GF-D8 (cell line): Measurements from ENCODE around the gene GAL3ST2.
"Not testable (repeated sequence)": the region's sequence is repeated elsewhere in the genome, so short reads cannot be mapped to it uniquely, and the experiment has no call there.

ENCODE experiments used
- DNase-seq: peaks from one replicate; lab custom pipeline; 2025; lab: John Stamatoyannopoulos, UW

GAL3ST2 gene

DNA sequence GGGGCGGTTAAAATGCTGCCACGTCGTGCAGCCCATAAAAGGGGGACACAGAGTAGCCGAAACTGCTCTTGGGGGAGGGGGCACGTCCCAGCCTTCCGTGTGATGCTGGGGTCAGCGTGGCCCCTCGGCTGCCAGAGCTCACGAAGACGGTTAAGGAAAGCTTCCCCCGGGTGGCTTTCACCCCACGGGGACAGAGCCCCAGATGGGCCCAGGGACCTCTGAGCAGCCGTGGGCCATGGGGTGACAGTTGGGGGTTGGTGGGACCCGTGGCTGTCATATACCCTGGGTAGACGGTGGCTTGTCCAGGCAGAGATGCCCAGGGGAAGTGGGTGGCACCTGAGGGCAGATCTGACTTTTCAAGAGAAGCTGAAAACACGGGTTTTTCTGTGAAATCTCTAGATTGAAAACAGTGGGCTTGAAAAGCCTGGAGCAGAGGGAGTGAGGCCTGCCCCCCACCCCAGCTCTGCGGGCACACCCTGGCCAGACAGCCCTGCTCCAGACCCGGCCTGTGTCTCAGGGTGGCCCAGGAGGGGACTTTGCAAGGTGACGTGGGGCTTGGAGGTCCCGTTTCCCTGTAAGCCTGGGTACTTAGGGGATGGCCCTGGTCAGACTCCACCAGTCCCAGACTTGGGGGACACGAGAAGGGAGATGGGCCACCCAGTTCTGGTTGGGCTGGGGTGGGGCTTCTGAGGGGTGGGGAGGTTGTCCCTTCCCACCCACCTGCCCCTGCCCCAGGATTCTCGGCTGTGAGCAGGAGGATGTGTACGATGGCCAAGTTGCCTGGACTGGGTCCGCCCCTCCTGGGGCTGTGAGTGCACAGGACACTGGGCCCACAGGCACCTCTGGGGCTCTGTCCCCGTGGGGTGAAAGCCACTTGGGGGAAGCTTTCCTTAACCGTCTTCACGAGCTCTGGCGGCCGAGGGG is 33.0 kb downstream of the GAL3ST2 start:
- no peak for DNase-seq

DNA sequence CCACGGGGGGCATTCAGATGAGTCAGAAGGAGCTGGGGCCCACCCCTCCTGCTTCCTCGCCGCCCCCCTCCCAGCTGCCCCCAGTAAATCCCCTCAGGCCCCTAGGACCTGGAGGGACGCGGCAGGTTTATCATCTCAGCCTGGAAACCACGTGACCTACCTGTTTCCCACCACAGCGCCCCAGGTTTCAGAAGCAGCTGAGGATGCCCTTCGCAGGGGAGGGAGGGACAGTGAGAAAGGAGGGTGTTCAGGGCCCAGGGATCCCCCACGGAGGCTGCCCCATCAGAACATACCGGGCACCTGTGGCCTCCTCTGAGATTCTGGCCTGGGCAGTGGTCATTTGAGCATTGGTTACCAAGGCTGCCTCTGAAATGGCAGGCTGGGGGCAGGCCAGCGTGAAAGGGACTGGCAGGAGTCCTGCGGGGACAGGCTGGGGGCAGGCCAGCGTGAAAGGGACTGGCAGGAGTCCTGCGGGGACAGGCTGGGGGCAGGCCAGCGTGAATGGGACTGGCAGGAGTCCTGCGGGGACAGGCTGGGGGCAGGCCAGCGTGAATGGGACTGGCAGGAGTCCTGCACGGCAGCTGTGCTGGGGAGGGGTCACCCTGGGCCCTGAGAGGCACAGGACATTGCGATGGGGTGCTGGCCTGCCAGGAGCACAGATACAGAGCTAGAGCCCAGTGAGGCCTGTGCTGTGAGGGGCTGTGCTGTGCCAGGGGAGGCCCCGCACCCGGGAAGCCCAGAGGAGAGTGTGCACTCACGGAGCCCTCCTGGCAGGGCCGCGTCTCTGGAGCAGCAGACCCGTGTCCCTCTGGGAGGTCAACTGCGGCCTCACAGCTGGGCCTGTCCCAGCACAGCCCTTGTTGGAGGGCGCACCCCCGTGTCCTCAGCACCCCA is 33.9 kb downstream of the GAL3ST2 start:
- DNase-seq = no peak

GRCh38 chr2:241811201-241811951 is 34.8 kb downstream of the GAL3ST2 start:
- DNase-seq = no peak

DNA sequence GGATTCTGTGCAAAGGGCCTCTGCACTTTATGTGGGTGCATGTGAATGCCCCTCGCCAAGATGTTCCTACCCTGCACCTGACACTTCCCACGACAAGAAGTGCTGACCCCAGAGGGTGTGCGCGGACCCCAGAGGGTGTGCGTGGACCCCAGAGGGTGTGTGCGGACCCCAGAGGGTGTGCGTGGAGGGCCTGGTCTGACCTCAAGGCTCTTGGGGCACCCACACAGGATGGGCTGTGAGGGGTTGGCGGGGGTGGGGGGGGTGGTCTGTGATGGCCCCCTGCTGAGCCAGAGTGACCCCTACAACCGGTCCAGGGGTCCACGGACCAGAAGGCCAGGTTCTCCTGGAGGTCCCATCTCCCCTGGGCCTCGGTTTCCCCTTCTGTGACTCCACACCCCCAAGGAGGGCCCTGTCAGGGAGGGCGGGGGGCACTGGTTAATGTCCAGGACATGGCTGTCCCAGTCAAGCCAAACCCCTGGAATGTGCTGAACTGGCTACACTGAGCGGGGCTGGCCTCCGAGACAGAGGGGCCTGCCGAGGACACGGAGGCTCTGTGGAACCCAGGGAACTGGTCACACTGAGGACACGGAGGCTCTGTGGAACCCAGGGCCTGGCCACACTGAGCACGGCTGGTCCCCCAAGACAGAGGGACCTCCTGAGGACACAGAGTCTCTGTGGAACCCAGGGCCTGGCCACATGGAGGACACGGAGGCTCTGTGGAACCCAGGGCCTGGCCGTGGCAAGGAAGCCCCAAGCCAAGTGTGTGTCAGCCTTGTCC is 35.5 kb downstream of the GAL3ST2 start:
- DNase-seq = no peak

- DNase-seq = no peak
Measured at GRCh38 chr2:241812730-241813643, 36.4 kb downstream of the GAL3ST2 start.

DNA sequence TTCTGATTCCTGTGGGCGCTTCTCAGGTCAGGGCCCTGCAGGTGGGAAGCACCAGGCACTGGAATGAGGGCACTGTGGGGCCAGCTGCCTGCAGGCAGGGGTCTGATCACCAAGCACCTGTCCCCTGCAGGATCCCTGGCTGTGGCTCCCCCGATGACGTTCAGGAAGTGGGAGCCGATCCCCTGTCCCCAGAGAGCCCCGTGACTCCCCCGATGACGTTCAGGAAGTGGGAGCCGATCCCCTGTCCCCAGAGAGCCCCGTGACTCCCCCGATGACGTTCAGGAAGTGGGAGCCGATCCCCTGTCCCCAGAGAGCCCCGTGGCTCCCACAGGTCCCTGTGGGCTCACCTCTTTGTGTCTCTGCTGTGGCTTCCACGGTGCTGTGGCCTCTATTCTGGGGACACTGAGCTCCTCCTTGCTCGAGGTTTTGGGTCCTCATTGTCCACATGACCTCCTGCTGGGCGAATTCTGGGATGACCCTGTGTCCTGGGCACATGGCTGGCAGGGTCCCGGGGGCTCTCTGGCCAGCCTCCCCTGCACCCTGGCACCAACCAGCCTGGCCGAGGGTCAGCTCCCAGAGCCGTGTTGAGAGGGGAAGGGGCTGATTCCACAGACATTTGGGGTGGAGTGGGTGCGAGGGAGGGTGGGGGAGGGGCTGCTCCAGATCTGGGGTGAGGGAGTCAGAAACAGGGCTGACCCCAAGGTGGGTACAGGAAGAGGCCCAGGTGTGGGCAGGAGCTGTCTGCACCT is 37.2 kb downstream of the GAL3ST2 start:
- DNase-seq = no peak

- DNase-seq = no peak
Measured at GRCh38 chr2:241814393-241814642, 37.7 kb downstream of the GAL3ST2 start.

DNA sequence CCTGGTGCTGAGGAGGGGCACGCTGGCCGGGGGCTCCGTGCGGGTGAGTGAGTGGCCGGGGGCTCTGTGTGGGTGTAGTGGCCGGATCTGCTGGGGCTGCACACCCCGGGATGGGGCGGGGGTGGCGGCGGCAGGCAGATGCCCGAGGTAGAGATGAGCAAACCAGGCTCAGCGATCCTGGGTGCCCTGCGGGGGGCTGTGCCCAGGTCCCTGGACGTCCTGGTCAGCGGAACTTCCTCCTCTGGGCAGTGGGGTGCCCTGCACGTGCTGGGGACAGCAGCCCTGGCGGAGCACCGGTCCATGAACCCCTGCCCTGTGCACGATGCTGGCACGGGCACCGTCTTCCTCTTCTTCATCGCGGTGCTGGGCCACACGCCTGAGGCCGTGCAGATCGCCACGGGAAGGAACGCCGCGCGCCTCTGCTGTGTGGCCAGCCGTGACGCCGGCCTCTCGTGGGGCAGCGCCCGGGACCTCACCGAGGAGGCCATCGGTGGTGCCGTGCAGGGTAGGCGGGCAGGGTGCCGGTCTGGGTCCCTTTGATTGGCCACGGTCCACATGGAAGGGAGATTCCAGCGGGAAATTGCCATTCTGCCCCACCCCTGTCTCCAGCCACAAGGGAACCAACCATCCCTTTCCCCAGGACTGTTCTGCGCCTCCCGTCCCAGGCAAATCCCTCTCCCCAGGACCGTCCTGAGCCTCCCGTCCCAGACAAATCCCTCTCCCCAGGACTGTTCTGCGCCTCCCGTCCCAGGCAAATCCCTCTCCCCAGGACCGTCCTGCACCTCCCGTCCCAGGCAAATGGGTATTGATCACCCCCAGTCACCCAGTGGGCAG is 38.2 kb downstream of the GAL3ST2 start:
- no peak for DNase-seq

DNA sequence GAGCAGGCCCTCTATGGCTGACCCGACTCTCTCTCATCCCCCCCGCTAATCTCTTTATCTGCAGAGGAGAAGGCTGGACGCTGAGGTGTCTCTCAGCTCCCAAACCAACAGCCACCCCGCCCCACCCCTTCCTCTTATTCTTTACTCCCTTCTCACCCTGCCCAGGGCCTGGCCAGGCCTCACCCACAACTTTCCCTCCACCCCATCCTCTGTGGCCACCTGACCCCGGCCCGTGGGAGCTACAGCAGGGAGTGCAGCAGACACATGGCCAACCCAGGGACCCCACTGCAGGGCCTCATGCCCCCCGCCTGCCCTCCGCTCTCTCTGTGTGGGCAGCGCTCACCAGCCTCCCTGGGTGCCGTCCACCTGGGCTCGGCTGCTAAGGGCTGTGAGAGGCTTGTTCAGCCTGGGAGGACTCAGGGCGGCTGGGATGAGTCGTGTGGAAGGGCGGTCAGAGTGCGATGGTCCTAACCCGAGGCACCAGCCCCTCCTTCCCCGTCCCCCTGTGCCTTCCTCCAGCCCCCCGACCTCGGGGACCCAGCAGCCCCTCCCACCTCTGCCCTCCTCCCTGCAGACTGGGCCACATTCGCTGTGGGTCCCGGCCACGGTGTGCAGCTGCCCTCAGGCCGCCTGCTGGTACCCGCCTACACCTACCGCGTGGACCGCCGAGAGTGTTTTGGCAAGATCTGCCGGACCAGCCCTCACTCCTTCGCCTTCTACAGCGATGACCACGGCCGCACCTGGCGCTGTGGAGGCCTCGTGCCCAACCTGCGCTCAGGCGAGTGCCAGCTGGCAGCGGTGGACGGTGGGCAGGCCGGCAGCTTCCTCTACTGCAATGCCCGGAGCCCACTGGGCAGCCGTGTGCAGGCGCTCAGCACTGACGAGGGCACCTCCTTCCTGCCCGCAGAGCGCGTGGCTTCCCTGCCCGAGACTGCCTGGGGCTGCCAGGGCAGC is 39.1 kb downstream of the GAL3ST2 start:
- no peak for DNase-seq

DNA sequence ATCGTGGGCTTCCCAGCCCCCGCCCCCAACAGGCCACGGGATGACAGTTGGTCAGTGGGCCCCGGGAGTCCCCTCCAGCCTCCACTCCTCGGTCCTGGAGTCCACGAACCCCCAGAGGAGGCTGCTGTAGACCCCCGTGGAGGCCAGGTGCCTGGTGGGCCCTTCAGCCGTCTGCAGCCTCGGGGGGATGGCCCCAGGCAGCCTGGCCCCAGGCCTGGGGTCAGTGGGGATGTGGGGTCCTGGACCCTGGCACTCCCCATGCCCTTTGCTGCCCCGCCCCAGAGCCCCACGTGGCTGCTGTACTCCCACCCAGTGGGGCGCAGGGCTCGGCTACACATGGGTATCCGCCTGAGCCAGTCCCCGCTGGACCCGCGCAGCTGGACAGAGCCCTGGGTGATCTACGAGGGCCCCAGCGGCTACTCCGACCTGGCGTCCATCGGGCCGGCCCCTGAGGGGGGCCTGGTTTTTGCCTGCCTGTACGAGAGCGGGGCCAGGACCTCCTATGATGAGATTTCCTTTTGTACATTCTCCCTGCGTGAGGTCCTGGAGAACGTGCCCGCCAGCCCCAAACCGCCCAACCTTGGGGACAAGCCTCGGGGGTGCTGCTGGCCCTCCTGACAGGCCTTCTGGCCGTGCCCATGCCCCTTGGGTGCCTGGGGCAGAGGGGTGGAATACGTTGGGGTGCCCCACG is 40.0 kb downstream of the GAL3ST2 start:
- no peak for DNase-seq

GRCh38 chr2:241817126-241817820 is 40.7 kb downstream of the GAL3ST2 start:
- no peak for DNase-seq

GRCh38 chr2:241817821-241818215 is 41.2 kb downstream of the GAL3ST2 start:
- not testable (repeated sequence) for DNase-seq

GRCh38 chr2:241818229-241818942 is 41.8 kb downstream of the GAL3ST2 start:
- no peak for DNase-seq

- no peak for DNase-seq
Measured at GRCh38 chr2:241818943-241819270, 42.3 kb downstream of the GAL3ST2 start.

GRCh38 chr2:241819947-241820624 is 43.5 kb downstream of the GAL3ST2 start:
- not testable (repeated sequence) for DNase-seq
